Heart left ventricle (tissue), 16 donors: Measurements from ENCODE around the gene WDR18. TPM values are rescaled to one million over a fixed set of nuclear protein-coding genes. Genes with fewer than 3 reads are reported as not detected.

ENCODE experiments used
- ATAC-seq, 4 donors: fragments of 200-7000 bp; cut with Tn5 transposase; one replicate each; pipeline ENCODE4 v1.9.1; 2020 to 2022; ENCODE audit warnings: moderate library complexity in 4 of 4, mild to moderate bottlenecking in 3 of 4, moderate number of reproducible peaks in 1 of 4
- DNase-seq, 5 donors: peaks; one replicate each; pipeline ENCODE4 v3.0.0-alpha.2; 2020
- H3K27ac ChIP-seq, 12 donors: fragments of 200-600 bp; sonication (generic) in 4 of 12; one replicate each; pipeline versions ENCODE4 v1.5.0 to v1.8.0; 2016 to 2022; ENCODE audit warnings: mild to moderate bottlenecking in 2 of 12
- H3K27me3 ChIP-seq, 9 donors: fragments of 200-600 bp; sonication (generic) in 2 of 9; one replicate each; pipeline versions ENCODE4 v1.5.1 to v1.8.0; 2016 to 2022; ENCODE audit warnings: mild to moderate bottlenecking in 3 of 9
- H3K36me3 ChIP-seq, 9 donors: fragments of 200-600 bp; sonication (generic) in 2 of 9; one replicate each; pipeline versions ENCODE4 v1.5.0 to v1.8.0; 2018 to 2022; ENCODE audit warnings: mild to moderate bottlenecking in 2 of 9
- H3K4me1 ChIP-seq, 12 donors: fragments of 200-600 bp; sonication (generic) in 4 of 12; one replicate each; pipeline versions ENCODE4 v1.5.0 to v1.8.0; 2016 to 2022; ENCODE audit warnings: mild to moderate bottlenecking in 3 of 12
- H3K4me3 ChIP-seq, 12 donors: fragments of 200-600 bp; sonication (generic) in 4 of 12; one replicate each; pipeline versions ENCODE4 v1.5.0 to v1.8.0; 2017 to 2022; ENCODE audit warnings: mild to moderate bottlenecking in 9 of 12, moderate library complexity in 4 of 12
- H3K9me3 ChIP-seq, 12 donors: fragments of 200-600 bp; sonication (generic) in 4 of 12; one replicate each; pipeline versions ENCODE4 v1.5.0 to v1.8.0; 2016 to 2022; ENCODE audit warnings: mild to moderate bottlenecking in 1 of 12
- CTCF ChIP-seq, 12 donors: fragments of 200-600 bp; sonication (generic) in 4 of 12; IDR thresholded peaks; one replicate each; pipeline versions ENCODE4 v1.5.0 to v1.8.0; 2018 to 2022; ENCODE audit warnings: antibody characterized with exemption in 12 of 12, mild to moderate bottlenecking in 5 of 12
- POLR2A ChIP-seq, 2 donors: fragments of 450-650 bp; IDR thresholded peaks; one replicate each; pipeline ENCODE4 v1.6.1; 2017; ENCODE audit warnings: antibody characterized with exemption in 2 of 2, mild to moderate bottlenecking in 2 of 2, moderate library complexity in 2 of 2
- WGBS, 4 donors: extraction: QIAGEN DNeasy Blood & Tissue Kit in 2 of 4; methylation state at CpG; one replicate each; pipeline versions ENCODE4 v1.1.5 to v1.1.7; 2013 to 2018; 5-methylcytosine and 5-hydroxymethylcytosine counted together
- intact Hi-C, 10 donors: fragments of 100-400 bp; cut with DNase I; formaldehyde crosslinking; loops; one replicate each; pipeline versions ENCODE4 v1.11.1 to v1.14.2; 2022
- polyA plus RNA-seq, 2 donors: library from polyadenylated mRNA; stranded (reverse); fragments of 200-250 nt; gene quantifications; one replicate each; pipeline ENCODE4 v1.2.3, GENCODE V29; 2013
- total RNA-seq, 9 donors: library from RNA; depleted of rRNA in 2 of 9; stranded (reverse); fragments of >200 nt in 2 of 9; fragmentation: NEBNext Ultra II Directional in 3 of 9; extraction: Animal tissue kit (Norgen Biotek cat#: 25700) in 3 of 9; gene quantifications; one replicate each; pipeline versions ENCODE4 v1.1.0 to v1.2.4, GENCODE V29; 2016 to 2023
- donor health status: ischemic (EF 13 %, LVEDD 7.1; RV severe dilation, severe dysfunction).
- donor health status: healthy with polysubstance abuse.
- donor health status: DM: no; HTN: yes; CAD: no.
- donor health status: DM: no; HTN: no; CAD: no.
- donor health status: ischemic (EF 25% LVEDD 6.9; RV normal size, moderate dysfunction).
- donor health status: ischemic (EF 25% LVEDD 5.7; RV mildly dilated, moderate dysfunction).
- donor health status: healthy.
- donor health status: DM: yes; HTN: yes; CAD: no.
- donor health status: ischemic (EF 35%, LVEDD 5.7; RV mildly dilated, moderate dysfunction).
- donor health status: nonischemic (EF 11% LVEDD 7.7; RV severe dilation, severe dysfunction).
- donor health status: DM: yes; HTN: yes; CAD: no.
- donor health status: PGD.
- donor health status: ischemic (EF 29% LVEDD 5.4; RV normal size, mild dysfunction).
- donor health status: nonischemic (EF 23%, LVEDD 6.1; RV moderate dilation, normal function).

Gene WDR18
- total and polyA plus RNA-seq, 11 donors = 15.6 to 36.3 (median 19.4) TPM

- DNase-seq (no peak), ATAC-seq (no peak)
- Histone ChIP-seq H3K36me3 (peaks cover 0 to 10% (median 0%) of the 10 kb centered on the region in 9 donors), H3K4me3 (no peak overlapping the region), H3K27ac (peak overlapping the region in 1 of 12 donors; percentile 13), H3K4me1 (peaks cover 0 to 15% (median 0%) of the 10 kb centered on the region in 12 donors), H3K9me3 (peaks cover 0 to 4% (median 0%) of the 10 kb centered on the region in 12 donors), H3K27me3 (no peaks in the 10 kb centered on the region)
- 83 to 92% (median 90%) methylated on average over 26 to 30 of the region's 30 CpGs for WGBS, 4 donors
- intact Hi-C loops = no loop called here
- TF ChIP-seq POLR2A (IDR thresholded peaks at IDR 0.05) (no peak), CTCF (IDR thresholded peaks at IDR 0.05) (no peak)
These were observed 36.9 kb upstream of the WDR18 start for GRCh38 chr19:947090-947706.

- peak; percentile 63 to 88 (median 73) for DNase-seq
- 84 to 90% (median 87%) methylated on average over 34 to 47 of the region's 47 CpGs for WGBS, 4 donors
These were observed 36.2 kb upstream of the WDR18 start for GRCh38 chr19:947707-948539.

GRCh38 chr19:948842-949496 lies 35.2 kb upstream of the WDR18 start:
- H3K27me3 ChIP-seq = no peaks in the 10 kb centered on the region
- peaks cover 0 to 28% (median 0%) of the 10 kb centered on the region in 12 donors for H3K4me1 ChIP-seq
- H3K36me3 ChIP-seq = peaks cover 0 to 3% (median 0%) of the 10 kb centered on the region in 9 donors
- no peak overlapping the region for H3K4me3 ChIP-seq
- 90 to 97% (median 93%) methylated on average over 16 to 25 of the region's 25 CpGs for WGBS, 4 donors
- H3K9me3 ChIP-seq = no peaks in the 10 kb centered on the region
- intact Hi-C loops = no loop called here
- ATAC-seq (no peak), DNase-seq (no peak)
- H3K27ac ChIP-seq = no peak overlapping the region
- TF ChIP-seq CTCF (IDR thresholded peaks at IDR 0.05) = no peak
- no peak for TF ChIP-seq POLR2A (IDR thresholded peaks at IDR 0.05)

More at GRCh38 chr19:947707-948539, 36.2 kb upstream of the WDR18 start:
- TF ChIP-seq CTCF (IDR thresholded peaks at IDR 0.05) (no peak), POLR2A (IDR thresholded peaks at IDR 0.05) (no peak)
- Histone ChIP-seq H3K9me3 (peaks cover 0 to 4% (median 0%) of the 10 kb centered on the region in 12 donors), H3K4me1 (peaks cover 0 to 21% (median 0%) of the 10 kb centered on the region in 12 donors), H3K27ac (peak overlapping the region in 2 of 12 donors; percentile 13 to 33), H3K36me3 (peaks cover 0 to 5% (median 0%) of the 10 kb centered on the region in 9 donors), H3K4me3 (no peak overlapping the region), H3K27me3 (no peaks in the 10 kb centered on the region)
- intact Hi-C loops = no loop called here
- ATAC-seq = peak; percentile 59 to 80 (median 73)
